GM19468 (cell line): Measurements from ENCODE around the gene OBSCN.
"Not testable (repeated sequence)": the region's sequence is repeated elsewhere in the genome, so short reads cannot be mapped to it uniquely, and the experiment has no call there.

Experiments
- ATAC-seq: cut with Tn5 transposase; IDR thresholded peaks from one replicate; pipeline ENCODE4 v1.9.1; 2021; ENCODE audit warnings: mild to moderate bottlenecking, moderate library complexity, moderate number of reproducible peaks; ENCODE audit not compliant: unreplicated experiment; ENCODE audit errors: extremely low read depth

OBSCN gene

GRCh38 chr1:228180959-228181644 is 26.7 kb upstream of the OBSCN start:
- no peak for ATAC-seq

GRCh38 chr1:228181645-228182034 is 26.2 kb upstream of the OBSCN start:
- ATAC-seq: no peak

DNA sequence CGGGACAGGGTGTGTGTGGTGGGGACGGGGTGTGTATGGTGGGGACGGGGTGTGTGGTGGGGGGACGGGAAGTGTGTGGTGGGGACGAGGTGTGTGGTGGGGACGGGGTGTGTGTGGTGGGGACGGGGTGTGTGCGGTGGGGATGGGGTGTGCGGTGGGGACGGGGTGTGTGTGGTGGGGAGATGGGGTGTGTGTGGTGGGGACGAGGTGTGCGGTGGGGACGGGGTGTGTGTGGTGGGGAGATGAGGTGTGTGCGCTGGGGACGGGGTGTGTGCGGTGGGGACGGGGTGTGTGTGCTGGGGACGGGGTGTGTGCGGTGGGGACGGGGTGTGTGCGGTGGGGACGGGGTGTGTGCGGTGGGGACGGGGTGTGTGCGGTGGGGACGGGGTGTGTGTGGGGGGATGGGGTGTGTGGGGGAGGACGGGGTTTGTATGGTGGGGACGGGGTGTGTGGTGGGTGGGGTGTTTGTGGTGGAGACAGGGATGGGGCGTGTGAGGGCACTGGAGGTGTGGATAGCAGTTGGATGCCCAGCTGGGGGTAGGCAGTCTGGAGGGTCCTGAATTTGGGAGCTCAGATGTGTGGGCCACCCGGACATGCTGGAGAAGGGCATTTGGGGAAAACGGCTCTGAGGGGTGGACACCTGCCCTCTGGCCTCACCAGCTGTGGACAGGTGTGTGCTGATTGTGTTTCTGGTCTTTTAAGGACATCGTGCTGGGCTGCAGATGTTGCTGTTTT is 25.4 kb upstream of the OBSCN start:
- no peak for ATAC-seq

- no peak for ATAC-seq
These were observed 23.7 kb upstream of the OBSCN start for GRCh38 chr1:228184152-228184551.

DNA sequence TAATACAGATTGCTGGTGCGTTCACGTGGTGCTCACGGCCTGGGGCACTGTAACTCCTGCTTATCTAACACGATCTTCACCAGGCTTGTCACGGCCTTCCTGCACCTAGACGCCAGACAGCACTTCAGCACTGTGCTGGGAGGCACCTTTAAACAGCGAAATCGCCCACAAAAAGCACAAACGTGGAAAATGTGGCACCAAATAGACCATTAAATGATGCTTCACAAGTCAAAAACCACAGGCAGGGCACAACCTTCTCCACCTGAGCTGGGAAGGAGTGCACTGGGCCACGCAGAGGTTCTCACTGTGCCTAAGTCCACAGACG is 22.2 kb upstream of the OBSCN start:
- no peak for ATAC-seq

GRCh38 chr1:228188249-228188648 is 19.6 kb upstream of the OBSCN start:
- not testable (repeated sequence) for ATAC-seq

DNA sequence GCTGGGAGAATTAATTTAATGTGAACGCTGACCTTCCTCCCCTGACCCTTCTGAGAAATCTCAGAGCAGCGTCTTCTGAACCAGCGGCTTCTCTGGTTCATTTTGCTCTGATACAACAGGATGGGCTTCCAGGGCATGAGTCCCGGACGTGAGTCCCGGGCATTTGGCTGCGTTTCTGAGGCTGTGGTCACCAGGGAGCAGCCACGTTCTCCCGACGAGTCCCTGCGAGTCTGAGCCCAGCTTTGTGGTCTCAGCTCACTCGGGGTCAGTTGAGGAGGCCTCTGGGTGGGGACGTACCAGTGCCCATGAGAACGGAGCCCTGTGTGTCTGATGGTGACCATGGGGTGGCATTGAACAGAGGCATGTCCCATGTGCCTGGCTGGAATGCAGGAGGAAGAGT is 17.7 kb upstream of the OBSCN start:
- ATAC-seq: no peak

GRCh38 chr1:228190778-228191177 is 17.1 kb upstream of the OBSCN start:
- no peak for ATAC-seq

DNA sequence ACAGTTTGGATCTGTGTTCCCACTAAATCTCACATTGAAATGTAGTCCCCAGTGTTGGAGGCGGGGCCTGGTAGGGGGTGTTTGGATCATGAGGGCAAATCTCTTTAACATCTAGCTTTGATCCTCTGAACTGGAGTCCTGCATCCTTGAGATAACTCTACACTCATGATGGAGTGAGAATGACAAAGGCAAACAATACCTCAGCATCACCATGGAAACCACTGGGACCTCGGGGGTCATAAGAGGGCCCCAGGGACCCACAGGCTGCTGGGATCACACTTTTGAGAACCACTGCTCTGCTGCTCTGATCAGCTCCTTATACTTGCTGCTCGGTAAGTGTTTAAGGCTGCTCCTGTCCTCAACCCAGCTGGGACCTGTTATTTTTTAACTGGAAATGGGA is 13.4 kb upstream of the OBSCN start:
- no peak for ATAC-seq

DNA sequence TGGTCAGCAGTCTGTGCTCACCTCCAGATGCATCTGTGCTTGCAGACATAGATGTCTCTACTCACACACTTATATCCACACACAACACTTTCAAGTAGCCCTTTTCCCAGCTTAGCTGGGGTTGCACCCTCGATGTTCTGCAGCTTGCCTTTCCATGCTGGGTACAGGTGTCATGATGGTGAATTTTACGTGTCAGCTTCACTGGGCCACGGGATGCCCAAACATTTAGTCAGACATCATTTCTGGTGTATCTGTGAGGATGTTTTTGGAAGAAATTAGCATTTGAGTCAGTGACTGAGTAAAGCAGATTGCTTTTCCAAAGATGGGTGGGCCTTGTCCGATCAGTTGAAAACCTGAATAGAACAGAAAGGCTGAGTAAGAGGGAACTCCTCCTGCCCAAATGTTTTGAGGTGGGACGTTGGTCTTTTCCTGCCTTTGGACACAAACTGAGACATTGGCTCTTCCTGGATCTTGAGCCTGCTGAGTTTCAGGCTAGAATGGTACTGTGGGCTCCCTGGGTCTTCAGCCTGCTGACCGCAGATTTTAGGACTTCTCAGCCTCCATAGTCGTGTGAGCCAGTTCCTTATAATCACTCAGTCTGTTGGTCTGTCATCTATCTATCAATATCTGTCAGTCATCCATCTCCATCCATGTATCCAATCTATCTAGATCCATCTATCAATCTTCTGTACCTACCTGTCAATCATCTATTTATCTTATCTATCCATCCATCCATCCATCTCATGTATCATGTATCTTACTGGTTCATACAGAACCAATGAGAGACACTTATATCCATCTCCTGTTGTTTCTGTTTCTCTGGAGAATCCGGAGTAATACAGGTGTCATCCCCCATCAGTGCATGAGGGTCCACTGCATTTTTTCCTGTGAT is 12.7 kb upstream of the OBSCN start:
- no peak for ATAC-seq

GRCh38 chr1:228197555-228198147 is 10.2 kb upstream of the OBSCN start:
- no peak for ATAC-seq

- no peak for ATAC-seq
These were observed 8.8 kb upstream of the OBSCN start for GRCh38 chr1:228198977-228199590.

- no peak for ATAC-seq
These were observed 2.9 kb upstream of the OBSCN start for GRCh38 chr1:228204958-228205357.

GRCh38 chr1:228205526-228206436 is 2.1 kb upstream of the OBSCN start:
- ATAC-seq: no peak

- ATAC-seq: no peak
These were observed 1.1 kb upstream of the OBSCN start for GRCh38 chr1:228206582-228207351.

DNA sequence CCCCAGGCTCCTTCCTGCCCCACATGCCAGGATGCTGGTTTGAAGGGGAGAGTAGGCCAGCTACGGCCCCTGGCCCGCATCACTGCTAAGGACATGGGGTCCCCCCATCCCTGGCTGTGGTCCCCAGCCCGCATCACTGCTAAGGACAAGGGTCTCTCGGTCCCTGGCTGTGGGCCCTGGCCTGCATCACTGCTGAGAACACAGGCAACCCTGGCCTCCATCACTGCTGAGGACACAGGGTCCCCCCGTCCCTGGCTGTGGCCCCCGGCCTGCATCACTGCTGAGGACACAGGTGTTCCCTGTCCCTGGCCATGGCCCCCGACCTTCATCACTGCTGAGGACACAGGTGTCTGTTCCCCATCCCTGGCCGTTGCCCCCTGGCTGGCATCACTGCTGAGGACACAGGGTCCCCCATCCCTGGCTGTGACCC is 448 bp upstream of the OBSCN start:
- ATAC-seq: no peak

- ATAC-seq: no peak
These were observed 1.1 kb downstream of the OBSCN start for GRCh38 chr1:228208831-228209551.

DNA sequence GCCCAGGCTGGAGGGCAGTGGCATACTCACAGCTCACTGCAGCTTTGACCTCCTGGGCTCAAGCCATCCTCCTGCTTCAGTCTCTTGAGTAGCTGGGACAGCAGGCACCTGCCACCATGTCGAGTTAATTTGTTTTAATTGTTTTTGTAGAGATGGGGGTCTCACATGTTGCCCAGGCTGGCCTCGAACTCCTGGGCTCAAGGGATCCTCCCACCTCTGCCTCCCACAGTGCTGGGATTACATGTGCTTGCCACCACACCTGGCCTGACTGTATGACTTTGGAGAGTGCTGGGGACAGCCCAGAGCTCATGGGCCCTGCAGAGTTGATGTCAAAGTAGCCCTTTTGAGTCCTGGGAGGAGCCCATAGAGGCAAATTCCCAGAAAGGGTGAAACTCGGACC is 1.8 kb downstream of the OBSCN start:
- ATAC-seq: no peak
